Measurements from ENCODE around the gene FAR2.

DNA sequence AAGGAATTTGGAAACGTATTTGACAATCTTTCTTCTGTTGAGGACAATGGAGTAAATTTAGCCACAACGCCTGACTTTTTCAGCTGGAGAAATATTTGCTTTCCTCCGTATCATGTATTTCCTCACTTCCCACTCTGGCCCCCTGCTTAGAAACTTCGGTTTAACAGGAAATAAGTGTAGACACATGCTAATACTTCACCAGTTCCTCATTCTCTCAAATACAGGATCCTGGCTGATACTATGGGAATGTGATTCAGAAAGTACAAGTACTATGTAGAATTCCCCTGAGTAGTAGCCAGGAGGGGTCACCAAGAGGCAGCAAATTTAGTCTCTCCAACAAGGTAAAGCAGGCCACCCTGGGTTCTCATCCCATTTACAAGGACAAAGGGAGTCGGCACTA is 58.0 kb downstream of the FAR2 start:
- TF ChIP-seq CTCF (conservative IDR thresholded peaks at IDR 0.05) = no peak
- no peak for TF ChIP-seq EZH2 (IDR thresholded peaks at IDR 0.05; ENCODE audit: low read depth)
